ENCODE measurements around the gene AATK.

DNA sequence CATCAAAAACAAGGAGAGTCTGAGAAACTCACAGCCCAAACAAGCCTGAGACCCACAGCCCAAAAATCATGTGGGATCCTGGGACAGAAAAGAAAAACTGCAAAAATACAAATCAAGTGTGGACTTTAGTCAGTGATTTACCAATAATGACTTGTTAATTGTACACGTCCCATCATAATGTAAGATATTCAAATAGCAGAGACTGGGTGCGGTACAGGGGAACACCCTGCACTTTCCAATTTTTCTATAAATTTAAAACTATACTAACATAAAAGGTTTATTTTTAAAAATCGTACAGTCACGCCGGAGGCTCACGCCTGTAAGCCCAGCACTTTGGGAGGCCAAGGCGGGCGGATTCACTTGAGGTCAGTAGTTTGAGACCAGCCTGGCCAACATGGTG lies 48.0 kb upstream of the AATK start:
- TF ChIP-seq, protein P1, sequence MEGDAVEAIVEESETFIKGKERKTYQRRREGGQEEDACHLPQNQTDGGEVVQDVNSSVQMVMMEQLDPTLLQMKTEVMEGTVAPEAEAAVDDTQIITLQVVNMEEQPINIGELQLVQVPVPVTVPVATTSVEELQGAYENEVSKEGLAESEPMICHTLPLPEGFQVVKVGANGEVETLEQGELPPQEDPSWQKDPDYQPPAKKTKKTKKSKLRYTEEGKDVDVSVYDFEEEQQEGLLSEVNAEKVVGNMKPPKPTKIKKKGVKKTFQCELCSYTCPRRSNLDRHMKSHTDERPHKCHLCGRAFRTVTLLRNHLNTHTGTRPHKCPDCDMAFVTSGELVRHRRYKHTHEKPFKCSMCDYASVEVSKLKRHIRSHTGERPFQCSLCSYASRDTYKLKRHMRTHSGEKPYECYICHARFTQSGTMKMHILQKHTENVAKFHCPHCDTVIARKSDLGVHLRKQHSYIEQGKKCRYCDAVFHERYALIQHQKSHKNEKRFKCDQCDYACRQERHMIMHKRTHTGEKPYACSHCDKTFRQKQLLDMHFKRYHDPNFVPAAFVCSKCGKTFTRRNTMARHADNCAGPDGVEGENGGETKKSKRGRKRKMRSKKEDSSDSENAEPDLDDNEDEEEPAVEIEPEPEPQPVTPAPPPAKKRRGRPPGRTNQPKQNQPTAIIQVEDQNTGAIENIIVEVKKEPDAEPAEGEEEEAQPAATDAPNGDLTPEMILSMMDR (IDR thresholded peaks at IDR 0.05) = no peak
- no peak for TF ChIP-seq POLR2A (IDR thresholded peaks at IDR 0.05)
